COLO829 (cell line): ENCODE results near the gene BACH2.
"Not testable (repeated sequence)": the region's sequence is repeated elsewhere in the genome, so short reads cannot be mapped to it uniquely, and the experiment has no call there.

Experiments used
- DNase-seq: peaks from one replicate; pipeline ENCODE4 v3.0.0; 2012; ENCODE audit warnings: low spot score

The BACH2 gene

DNA sequence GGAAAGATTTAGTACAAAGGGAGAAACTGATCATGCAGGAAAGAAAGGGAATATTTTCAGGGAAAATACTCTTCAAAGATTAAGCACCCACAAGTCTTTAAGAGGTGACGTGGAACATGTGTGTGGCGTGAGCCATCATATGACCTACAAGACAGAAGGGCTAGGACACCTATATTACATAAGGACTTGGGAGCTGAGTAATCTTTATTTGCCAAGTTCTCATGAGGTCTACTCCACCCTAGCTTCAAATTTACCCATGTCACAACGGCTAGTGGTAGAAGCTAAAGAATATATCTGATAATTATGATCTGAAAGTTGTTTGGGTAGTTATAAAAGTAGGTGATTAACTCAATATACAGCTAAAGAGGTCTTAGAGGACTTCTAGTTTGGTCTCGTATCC is 234.6 kb downstream of the BACH2 start:
- DNase-seq = no peak

DNA sequence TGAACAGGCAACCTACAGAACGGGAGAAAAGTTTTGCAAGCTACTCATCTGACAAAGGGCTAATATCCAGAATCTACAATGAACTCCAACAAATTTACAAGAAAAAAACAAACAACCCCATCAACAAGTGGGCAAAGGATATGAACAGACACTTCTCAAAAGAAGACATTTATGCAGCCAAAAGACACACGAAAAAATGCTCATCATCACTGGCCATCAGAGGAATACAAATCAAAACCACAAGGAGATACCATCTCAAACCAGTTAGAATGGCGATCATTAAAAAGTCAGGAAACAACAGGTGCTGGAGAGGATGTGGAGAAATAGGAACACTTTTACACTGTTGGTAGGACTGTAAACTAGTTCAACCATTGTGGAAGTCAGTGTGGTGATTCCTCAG is 237.5 kb downstream of the BACH2 start:
- DNase-seq = not testable (repeated sequence)

DNA sequence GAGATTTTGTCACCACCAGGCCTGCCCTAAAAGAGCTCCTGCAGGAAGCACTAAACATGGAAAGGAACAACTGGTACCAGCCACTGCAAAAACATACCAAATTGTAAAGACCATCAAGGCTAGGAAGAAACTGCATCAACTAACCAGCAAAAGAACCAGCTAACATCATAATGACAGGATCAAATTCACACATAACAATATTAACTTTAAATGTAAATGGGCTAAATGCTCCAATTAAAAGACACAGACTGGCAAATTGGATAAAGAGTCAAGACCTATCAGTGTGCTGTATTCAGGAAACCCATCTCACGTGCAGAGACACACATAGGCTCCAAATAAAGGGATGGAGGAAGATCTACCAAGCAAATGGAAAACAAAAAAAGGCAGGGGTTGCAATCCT is 240.7 kb downstream of the BACH2 start:
- not testable (repeated sequence) for DNase-seq

DNA sequence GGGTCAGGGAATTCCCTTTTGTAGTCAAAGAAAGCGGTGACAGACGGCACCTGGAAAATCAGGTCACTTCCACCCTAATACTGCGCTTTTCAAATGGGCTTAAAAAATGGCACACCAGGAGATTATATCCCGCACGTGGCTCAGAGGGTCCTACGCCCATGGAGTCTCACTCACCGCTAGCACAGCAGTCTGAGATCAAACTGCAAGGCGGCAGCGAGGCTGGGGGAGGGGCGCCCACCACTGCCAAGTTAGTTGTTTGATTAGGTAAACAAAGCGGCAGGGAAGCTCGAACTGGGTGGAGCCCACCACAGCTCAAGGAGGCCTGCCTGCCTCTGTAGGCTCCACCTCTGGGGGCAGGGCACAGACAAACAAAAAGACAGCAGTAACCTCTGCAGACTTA is 242.4 kb downstream of the BACH2 start:
- DNase-seq = not testable (repeated sequence)

- DNase-seq = no peak
These were observed 243.0 kb downstream of the BACH2 start for GRCh38 chr6:90053614-90054013.

- no peak for DNase-seq
These were observed 247.3 kb downstream of the BACH2 start for GRCh38 chr6:90049295-90049694.

- no peak for DNase-seq
These were observed 248.3 kb downstream of the BACH2 start for GRCh38 chr6:90048206-90048967.

GRCh38 chr6:90045535-90045934 is 251.1 kb downstream of the BACH2 start:
- no peak for DNase-seq

GRCh38 chr6:90044833-90045381 is 251.7 kb downstream of the BACH2 start:
- peak; percentile 42 for DNase-seq

DNA sequence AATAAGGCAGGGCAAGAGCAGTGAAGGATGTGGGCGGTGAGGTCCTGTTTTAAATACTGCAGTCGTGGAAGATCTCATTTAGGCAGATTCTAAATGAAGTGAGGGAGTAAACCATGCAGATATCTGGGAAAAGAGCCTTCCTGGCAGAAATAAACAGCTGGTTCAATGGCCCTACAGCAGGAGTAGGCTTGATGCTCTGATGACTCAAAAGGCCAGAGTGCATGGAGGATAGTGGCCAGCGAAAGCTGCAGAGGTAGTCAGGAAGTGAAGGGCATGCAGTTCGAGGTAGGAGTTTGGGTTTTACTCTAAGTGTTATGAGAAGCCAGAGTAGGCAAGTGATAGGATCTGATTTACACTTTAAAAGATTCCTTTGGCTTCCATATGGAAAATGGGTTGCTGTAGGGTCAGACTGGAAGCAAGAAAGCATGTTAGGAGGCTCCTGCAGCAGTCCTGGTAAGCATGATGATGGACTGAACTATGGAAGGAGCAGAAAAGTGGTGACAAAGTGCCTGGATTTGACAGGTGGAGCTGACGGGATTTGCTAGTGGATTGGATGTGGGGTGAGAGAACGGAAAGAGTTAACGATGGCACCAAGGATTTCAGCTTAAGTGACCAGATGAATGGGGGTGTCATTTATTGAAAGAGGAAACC is 252.3 kb downstream of the BACH2 start:
- no peak for DNase-seq

- no peak for DNase-seq
These were observed 255.7 kb downstream of the BACH2 start for GRCh38 chr6:90040931-90041330.

- no peak for DNase-seq
These were observed 256.7 kb downstream of the BACH2 start for GRCh38 chr6:90039911-90040310.

DNA sequence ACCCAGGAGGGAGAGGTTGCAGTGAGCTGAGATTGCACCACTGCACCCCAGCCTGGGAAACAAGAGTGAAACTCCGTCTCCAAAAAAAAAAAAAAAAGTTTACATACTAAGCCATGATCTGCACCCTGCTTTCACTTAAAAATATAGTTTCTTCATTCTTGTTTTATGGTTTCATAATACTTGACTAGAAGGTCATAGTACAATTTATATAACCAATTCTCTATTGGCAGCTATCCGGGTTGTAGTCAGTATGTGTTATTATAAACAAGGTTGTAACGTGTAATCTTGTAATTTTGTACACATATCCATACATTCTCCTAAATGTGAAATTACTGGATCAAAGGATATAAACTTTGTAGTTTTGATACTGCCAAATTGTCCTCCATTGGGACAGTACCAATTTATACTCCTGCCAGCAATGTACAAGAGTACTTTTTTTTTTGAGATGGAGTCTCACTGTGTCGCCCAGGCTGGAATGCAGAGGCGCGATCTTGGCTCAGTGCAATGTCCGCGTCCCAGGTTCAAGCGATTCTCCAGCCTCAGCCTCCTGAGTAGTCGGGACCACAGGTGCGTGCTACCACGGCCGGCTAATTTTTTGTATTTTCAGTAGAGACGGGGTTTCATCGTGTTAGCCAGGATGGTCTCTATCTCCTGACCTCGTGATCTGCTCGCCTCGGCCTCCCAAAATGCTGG is 257.5 kb downstream of the BACH2 start:
- no peak for DNase-seq

DNA sequence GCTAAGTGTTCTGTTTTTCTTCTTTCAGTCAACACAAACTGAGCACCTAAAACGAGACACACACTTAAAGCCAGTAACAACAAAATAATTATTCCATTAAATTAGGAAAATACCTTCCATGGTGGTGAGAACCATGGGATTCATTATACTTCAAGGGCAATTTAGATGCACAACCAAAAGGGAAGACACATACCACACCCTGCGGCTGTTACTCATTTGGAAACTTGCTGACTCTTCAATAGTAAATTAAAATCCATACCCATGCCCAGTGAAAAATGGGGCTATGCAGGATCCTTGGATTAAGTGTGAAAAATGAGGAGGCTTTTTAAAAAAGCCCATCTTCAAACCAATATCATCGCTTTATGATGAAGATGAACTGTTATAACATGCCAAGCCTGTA is 259.7 kb downstream of the BACH2 start:
- no peak for DNase-seq

- DNase-seq = no peak
These were observed 261.5 kb downstream of the BACH2 start for GRCh38 chr6:90035047-90035723.

- no peak for DNase-seq
These were observed 262.8 kb downstream of the BACH2 start for GRCh38 chr6:90033746-90034271.

- not testable (repeated sequence) for DNase-seq
These were observed 264.0 kb downstream of the BACH2 start for GRCh38 chr6:90032489-90033212.

DNA sequence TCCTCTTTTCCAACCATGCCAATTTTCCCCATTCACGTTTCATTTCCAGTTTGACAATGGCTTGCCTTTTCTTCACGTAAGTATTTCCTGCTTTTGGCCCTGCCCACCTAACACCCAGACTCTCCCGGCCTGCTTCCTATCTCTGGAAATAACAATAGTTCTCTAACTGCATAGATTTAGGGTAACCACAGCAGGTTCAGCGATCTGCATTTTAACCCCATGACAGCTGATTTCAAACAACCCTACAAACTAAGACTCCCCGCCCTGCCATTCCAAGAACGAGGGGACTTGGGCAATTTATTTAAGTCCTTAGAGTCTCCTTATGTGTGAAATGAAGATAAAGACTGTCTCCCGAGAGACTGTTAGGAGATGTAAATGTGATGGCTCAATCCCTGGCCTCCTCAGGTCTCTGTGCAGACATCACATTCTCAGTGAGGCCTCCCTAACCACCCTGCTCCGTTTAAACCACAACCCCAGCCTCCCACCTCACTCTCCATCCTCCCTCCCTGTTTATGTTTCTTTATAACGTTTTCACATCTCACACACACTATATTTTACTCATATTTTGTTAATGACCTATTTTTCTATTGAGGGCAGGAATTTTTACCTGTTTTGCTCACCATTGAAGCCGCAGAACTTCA is 267.5 kb downstream of the BACH2 start:
- DNase-seq = no peak

GRCh38 chr6:90028066-90028778 is 268.4 kb downstream of the BACH2 start:
- DNase-seq = no peak

DNA sequence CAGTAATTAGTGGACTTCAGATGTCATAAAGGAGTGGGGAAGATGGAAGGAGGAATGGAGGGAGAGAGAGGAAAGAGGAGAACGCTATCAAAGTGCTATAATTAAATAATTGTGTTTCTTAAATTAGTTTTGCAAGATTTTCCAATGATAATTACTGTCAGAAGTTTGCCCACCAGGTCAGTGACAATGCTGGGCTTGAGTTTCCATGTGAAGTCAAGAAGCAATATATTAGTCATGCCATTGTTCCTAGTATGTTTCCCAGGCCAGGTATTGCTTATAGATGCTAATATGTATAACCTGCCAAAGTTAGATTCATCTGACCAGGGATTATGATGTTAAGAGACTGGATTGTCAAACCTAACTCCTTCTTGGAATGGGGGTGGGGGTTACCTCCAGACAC is 270.4 kb downstream of the BACH2 start:
- DNase-seq = no peak
